KMS-11 (cell line): ENCODE measurements around the gene ADCY1.

Experiments used
- H2AFZ ChIP-seq: fragments of 200-600 bp; sonication (generic); 2 replicates; pipeline ENCODE4 v1.6.1; 2016; ENCODE audit warnings: antibody characterized with exemption, mixed run types, low read depth
- H3K27ac ChIP-seq: fragments of 200-600 bp; sonication (generic); 2 replicates; pipeline ENCODE4 v1.6.1; 2016; ENCODE audit warnings: mild to moderate bottlenecking, mixed run types
- H3K27me3 ChIP-seq: fragments of 200-600 bp; sonication (generic); 2 replicates; pipeline ENCODE4 v1.6.1; 2017; ENCODE audit warnings: mild to moderate bottlenecking, low read depth, mixed run types, moderate library complexity; ENCODE audit not compliant: insufficient read depth
- H3K36me3 ChIP-seq: fragments of 200-600 bp; sonication (generic); 2 replicates; pipeline ENCODE4 v1.6.1; 2017; ENCODE audit warnings: mild to moderate bottlenecking, mixed run types; ENCODE audit not compliant: insufficient read depth
- H3K4me1 ChIP-seq: fragments of 200-600 bp; sonication (generic); 2 replicates; pipeline ENCODE4 v1.6.1; 2016; ENCODE audit warnings: mild to moderate bottlenecking, low read depth, mixed run types; ENCODE audit not compliant: poor library complexity, severe bottlenecking
- H3K4me2 ChIP-seq: fragments of 200-600 bp; sonication (generic); 2 replicates; pipeline ENCODE4 v1.7.0; 2016; ENCODE audit warnings: mild to moderate bottlenecking, mixed run types
- H3K4me3 ChIP-seq: fragments of 200-600 bp; sonication (generic); IDR thresholded peaks from 2 replicates; pipeline ENCODE4 v1.6.1; 2017; ENCODE audit warnings: low read depth, low read length, mixed read lengths; ENCODE audit not compliant: insufficient read depth
- H3K79me2 ChIP-seq: fragments of 200-600 bp; sonication (generic); 2 replicates; pipeline ENCODE4 v1.6.1; 2016; ENCODE audit warnings: low read depth, mixed run types; ENCODE audit not compliant: insufficient read depth
- H3K9ac ChIP-seq: fragments of 200-600 bp; sonication (generic); 2 replicates; pipeline ENCODE4 v1.6.1; 2016; ENCODE audit warnings: mild to moderate bottlenecking, mixed run types
- H4K20me1 ChIP-seq: fragments of 200-600 bp; sonication (generic); 2 replicates; pipeline ENCODE4 v1.6.1; 2016; ENCODE audit warnings: mild to moderate bottlenecking, mixed run types; ENCODE audit not compliant: insufficient read depth
- TF ChIP-seq, protein P1 (sequence below): fragments of 200-600 bp; sonication (generic); conservative IDR thresholded peaks from 2 replicates; pipeline ENCODE4 v1.6.1; 2017; ENCODE audit warnings: low read depth, mild to moderate bottlenecking, antibody characterized with exemption, low read length, moderate library complexity, mixed read lengths

Gene ADCY1

DNA sequence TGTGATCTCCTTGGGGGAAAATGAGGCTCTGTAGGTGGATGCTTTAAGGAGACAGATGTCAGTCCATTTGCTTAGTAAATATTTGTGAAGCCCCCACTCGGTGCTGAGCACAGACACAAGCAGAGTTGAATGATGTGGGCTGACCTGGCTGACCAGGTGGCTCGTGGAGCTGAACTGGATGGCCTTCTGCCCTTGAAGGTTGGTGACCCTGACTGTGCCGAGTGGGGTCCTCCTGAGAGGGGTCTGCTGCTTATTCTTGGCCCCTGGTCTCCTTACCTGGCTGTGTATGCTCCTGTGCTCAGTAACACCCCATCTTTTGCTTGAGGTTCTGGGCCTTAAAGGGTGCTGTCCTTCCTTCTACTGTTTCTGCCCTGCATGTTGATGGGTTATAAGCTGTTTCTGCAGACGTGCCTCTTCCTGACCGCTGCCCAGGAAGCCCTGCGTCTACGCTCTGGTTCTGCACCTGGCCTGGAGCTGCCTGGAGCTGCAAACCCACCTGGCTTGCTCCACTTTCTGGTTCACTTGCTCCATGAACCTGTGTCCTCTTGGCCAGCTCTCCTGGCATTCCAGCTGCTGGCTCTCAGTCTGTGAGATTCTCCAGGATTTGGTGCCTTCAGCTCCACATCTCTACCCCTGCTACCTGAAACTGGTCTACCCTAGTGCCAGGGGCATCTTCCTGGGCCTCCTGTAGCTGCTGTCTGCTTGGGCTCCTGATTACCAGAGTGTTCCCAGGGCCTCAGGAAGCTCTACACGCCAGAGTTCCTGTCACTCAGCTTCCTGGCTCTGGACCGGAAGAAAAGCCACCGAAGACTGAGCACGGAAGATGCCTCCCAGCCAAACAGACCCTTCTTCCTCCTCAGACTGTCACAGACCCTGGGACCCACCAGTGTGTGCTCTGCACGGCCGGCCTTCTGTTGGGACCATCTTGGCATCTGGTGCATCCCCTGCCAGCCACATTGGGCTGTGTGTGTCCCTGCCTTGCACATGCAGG lies 76.5 kb downstream of the ADCY1 start:
- Histone ChIP-seq H3K9ac (no peak overlapping the region), H2AFZ (no peak overlapping the region), H3K27me3 (no peaks in the 10 kb centered on the region), H4K20me1 (no peaks in the 10 kb centered on the region), H3K79me2 (no peaks in the 10 kb centered on the region), H3K4me2 (no peak overlapping the region), H3K4me1 (no peaks in the 10 kb centered on the region), H3K27ac (no peak overlapping the region), H3K4me3 (no peak overlapping the region), H3K36me3 (no peaks in the 10 kb centered on the region)
- TF ChIP-seq, protein P1, sequence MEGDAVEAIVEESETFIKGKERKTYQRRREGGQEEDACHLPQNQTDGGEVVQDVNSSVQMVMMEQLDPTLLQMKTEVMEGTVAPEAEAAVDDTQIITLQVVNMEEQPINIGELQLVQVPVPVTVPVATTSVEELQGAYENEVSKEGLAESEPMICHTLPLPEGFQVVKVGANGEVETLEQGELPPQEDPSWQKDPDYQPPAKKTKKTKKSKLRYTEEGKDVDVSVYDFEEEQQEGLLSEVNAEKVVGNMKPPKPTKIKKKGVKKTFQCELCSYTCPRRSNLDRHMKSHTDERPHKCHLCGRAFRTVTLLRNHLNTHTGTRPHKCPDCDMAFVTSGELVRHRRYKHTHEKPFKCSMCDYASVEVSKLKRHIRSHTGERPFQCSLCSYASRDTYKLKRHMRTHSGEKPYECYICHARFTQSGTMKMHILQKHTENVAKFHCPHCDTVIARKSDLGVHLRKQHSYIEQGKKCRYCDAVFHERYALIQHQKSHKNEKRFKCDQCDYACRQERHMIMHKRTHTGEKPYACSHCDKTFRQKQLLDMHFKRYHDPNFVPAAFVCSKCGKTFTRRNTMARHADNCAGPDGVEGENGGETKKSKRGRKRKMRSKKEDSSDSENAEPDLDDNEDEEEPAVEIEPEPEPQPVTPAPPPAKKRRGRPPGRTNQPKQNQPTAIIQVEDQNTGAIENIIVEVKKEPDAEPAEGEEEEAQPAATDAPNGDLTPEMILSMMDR = no peak

DNA sequence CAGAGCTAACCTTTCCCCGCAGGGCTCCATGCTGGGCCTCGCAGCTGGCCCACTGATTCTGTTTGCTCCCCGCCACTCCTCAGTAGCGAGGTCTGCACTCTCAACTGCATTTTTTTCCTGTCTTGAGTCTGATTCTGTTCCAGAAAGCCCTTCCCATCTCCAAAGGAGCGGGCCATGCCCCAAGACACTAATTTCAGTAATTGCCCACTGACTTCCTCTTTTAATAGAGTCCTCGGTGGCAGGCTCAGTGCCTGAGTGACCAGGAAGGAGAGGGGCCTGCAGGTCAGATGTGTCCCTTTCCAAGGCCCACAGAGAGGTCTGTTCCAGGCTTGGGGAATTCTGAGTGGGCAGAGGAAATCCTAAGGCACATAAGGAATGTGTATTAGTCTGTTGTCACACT lies 77.4 kb downstream of the ADCY1 start:
- Histone ChIP-seq H3K4me1 (no peaks in the 10 kb centered on the region), H3K36me3 (no peaks in the 10 kb centered on the region), H3K27ac (no peak overlapping the region), H3K9ac (no peak overlapping the region), H3K4me2 (no peak overlapping the region), H4K20me1 (no peaks in the 10 kb centered on the region), H2AFZ (no peak overlapping the region), H3K79me2 (no peaks in the 10 kb centered on the region), H3K4me3 (no peak overlapping the region), H3K27me3 (no peaks in the 10 kb centered on the region)
- TF ChIP-seq, protein P1 = no peak

DNA sequence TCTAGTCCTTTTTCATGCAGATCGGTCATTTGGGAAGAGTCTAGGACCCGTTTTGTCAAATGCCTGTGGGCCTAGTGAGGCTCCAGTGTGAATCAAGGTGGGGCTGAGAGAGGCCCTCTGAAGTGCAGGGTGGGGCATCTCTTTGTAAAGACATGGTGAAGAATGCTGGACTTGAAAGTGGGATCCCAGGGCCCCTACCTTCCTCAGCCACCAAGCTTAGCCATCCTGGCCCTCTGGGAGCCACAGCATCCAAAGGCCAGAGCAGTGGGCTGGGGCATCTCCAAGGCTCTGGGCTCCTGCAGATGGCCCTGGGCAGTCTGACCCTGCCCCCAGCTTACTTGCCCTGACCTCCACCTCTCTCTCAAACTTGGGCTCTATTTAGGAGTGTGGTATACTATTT lies 78.5 kb downstream of the ADCY1 start:
- no peaks in the 10 kb centered on the region for H3K4me1 ChIP-seq
- no peaks in the 10 kb centered on the region for H3K79me2 ChIP-seq
- no peak overlapping the region for H3K27ac ChIP-seq
- H3K27me3 ChIP-seq = no peaks in the 10 kb centered on the region
- no peak overlapping the region for H3K4me2 ChIP-seq
- H4K20me1 ChIP-seq = no peaks in the 10 kb centered on the region
- no peak overlapping the region for H3K4me3 ChIP-seq
- no peak overlapping the region for H3K9ac ChIP-seq
- no peaks in the 10 kb centered on the region for H3K36me3 ChIP-seq
- H2AFZ ChIP-seq = no peak overlapping the region
- TF ChIP-seq, protein P1 = no peak

DNA sequence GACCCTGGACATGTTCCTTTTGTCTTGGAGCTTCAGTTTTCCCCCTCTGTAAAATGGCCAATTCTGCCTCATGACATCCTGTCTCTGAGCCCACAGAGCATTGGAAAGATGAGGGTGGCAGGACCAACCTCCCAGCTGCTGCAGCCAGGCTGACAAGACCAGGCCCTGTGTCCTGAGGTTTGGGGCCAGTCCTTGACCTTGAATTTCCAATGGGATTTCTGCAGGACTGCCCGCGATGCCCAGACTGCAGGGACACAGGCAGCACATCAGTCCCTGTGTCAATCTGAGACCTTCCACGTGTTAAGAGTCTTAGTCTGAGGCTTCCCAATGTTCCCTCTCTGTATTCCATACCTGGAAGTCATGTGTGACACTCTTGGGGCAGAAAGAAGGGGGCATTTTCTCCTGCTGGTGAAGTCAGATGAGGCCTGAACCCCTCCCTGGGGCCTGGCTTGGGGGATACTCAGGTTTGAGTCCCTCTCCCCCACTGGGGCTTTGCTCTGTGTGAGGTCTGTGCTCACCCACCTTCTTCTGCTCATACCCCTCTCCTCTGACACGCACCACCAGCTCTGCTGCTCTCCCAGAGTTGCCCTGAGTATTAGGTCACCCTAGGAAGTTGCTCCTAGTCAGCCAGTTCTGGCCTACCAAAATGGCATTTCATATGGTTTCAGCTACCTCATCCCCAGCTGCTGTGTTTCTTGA lies 79.2 kb downstream of the ADCY1 start:
- Histone ChIP-seq H3K27me3 (no peaks in the 10 kb centered on the region), H3K27ac (no peak overlapping the region), H4K20me1 (no peaks in the 10 kb centered on the region), H3K4me1 (no peaks in the 10 kb centered on the region), H3K79me2 (no peaks in the 10 kb centered on the region), H3K36me3 (no peaks in the 10 kb centered on the region), H3K4me3 (no peak overlapping the region), H3K4me2 (no peak overlapping the region), H3K9ac (no peak overlapping the region), H2AFZ (no peak overlapping the region)
- TF ChIP-seq, protein P1 = no peak
